CD4-positive, alpha-beta T cell (primary cell): ENCODE data around the gene ZNF641. TPM values are rescaled to one million over a fixed set of nuclear protein-coding genes. Genes with fewer than 3 reads are reported as not detected.

Experiments used
- ATAC-seq: fragments of 200-7000 bp; cut with Tn5 transposase; one replicate; pipeline ENCODE4 v1.10.0; 2022; ENCODE audit warnings: mild to moderate bottlenecking; ENCODE audit not compliant: poor library complexity
- CTCF ChIA-PET: fragments of 350-600 bp; sonication (Branson Sonifier 250); formaldehyde crosslinking; loops from one replicate; lab custom pipeline; 2021; ENCODE audit warnings: antibody characterized with exemption, inconsistent platforms; lab: Charles Lee
- POLR2A ChIA-PET: fragments of 350-600 bp; sonication (Branson Sonifier 250); formaldehyde crosslinking; loops from one replicate; lab custom pipeline; 2021; ENCODE audit warnings: antibody characterized with exemption, inconsistent platforms; lab: Charles Lee
- DNase-seq, 14 experiments: peaks; one replicate each; pipeline ENCODE4 v3.0.0-alpha.2; 2013 to 2020; ENCODE audit warnings: mixed read lengths in 2 of 14
- H3K27ac ChIP-seq, 2 donors: one replicate each; pipeline versions ENCODE4 v1.5.1 to v1.7.0; 2013; ENCODE audit warnings: low read length in 2 of 2, low read depth in 1 of 2, mild to moderate bottlenecking in 1 of 2
- H3K27me3 ChIP-seq, 2 experiments: 1 replicate in 1 of 2; 2 replicates in 1 of 2; pipeline versions ENCODE4 v1.6.1 to v1.7.0; 2013; ENCODE audit warnings: low read length in 2 of 2, control low read depth in 1 of 2, mild to moderate bottlenecking in 1 of 2, moderate library complexity in 1 of 2; ENCODE audit not compliant: insufficient read depth in 2 of 2, control insufficient read depth in 1 of 2
- H3K36me3 ChIP-seq: one replicate; pipeline ENCODE4 v1.6.1; 2013; ENCODE audit warnings: low read length, control low read depth; ENCODE audit not compliant: insufficient read depth
- H3K4me1 ChIP-seq: one replicate; pipeline ENCODE4 v1.6.1; 2013; ENCODE audit warnings: low read length, control low read depth; ENCODE audit not compliant: insufficient read depth
- H3K4me3 ChIP-seq: one replicate; pipeline ENCODE4 v1.5.1; 2013; ENCODE audit warnings: mild to moderate bottlenecking, low read length, moderate library complexity
- H3K9me3 ChIP-seq, 2 experiments: 1 replicate in 1 of 2; 2 replicates in 1 of 2; pipeline versions ENCODE4 v1.6.1 to v1.7.0; 2013; ENCODE audit warnings: low read length in 2 of 2, mild to moderate bottlenecking in 2 of 2, control low read depth in 1 of 2, moderate library complexity in 1 of 2; ENCODE audit not compliant: control insufficient read depth in 1 of 2, insufficient read depth in 1 of 2
- H3K27ac Mint-ChIP-seq: one replicate; pipeline ENCODE4 v1.8.0; 2020; ENCODE audit warnings: mixed read lengths
- H3K27me3 Mint-ChIP-seq: one replicate; pipeline ENCODE4 v1.8.0; 2021; ENCODE audit warnings: mixed read lengths
- H3K36me3 Mint-ChIP-seq: one replicate; pipeline ENCODE4 v1.8.0; 2021; ENCODE audit warnings: low read depth, mixed read lengths
- H3K4me1 Mint-ChIP-seq: one replicate; pipeline ENCODE4 v1.8.0; 2021; ENCODE audit warnings: low read depth, mixed read lengths
- H3K4me3 Mint-ChIP-seq: one replicate; pipeline ENCODE4 v1.8.0; 2020; ENCODE audit warnings: mild to moderate bottlenecking, mixed read lengths
- H3K9me3 Mint-ChIP-seq: one replicate; pipeline ENCODE4 v1.8.0; 2020; ENCODE audit warnings: mixed read lengths
- CTCF ChIP-seq: fragments of 200-600 bp; IDR thresholded peaks from one replicate; pipeline ENCODE4 v1.8.0; 2022; ENCODE audit warnings: antibody characterized with exemption, mild to moderate bottlenecking
- intact Hi-C, 2 experiments: fragments of 100-400 bp; cut with DNase I in 1 of 2; cut with micrococcal nuclease in 1 of 2; formaldehyde crosslinking; loops; one replicate each; pipeline versions ENCODE4 v1.15.1 to v1.9.0; 2023 to 2025; cut with DNase I, micrococcal nuclease
- total RNA-seq, 174 experiments: library from RNA in 2 of 174; stranded (reverse) in 2 of 174; gene quantifications; one replicate each; pipeline ENCODE4 v1.2.3 and lab custom pipeline; 2021 to 2026

ZNF641 gene
- total RNA-seq, 2 experiments from 2014 or later, result 16.6 to 19.8 TPM

GRCh38 chr12:48366131-48366530, 15.4 kb upstream of the ZNF641 start:
- H3K9me3 ChIP-seq, result no peaks in the 10 kb centered on the region
- intact Hi-C loops, result no loop called here
- ChIA-PET POLR2A (no interaction called here), CTCF (no interaction called here)
- no peak overlapping the region for H3K27ac Mint-ChIP-seq
- peaks cover 3% of the 10 kb centered on the region for H3K9me3 Mint-ChIP-seq
- H3K27me3 ChIP-seq, result no peaks in the 10 kb centered on the region
- no peaks in the 10 kb centered on the region for H3K36me3 ChIP-seq
- H3K4me1 Mint-ChIP-seq, result no peaks in the 10 kb centered on the region
- DNase-seq (no peak), ATAC-seq (no peak)
- H3K4me1 ChIP-seq, result no peaks in the 10 kb centered on the region
- H3K4me3 ChIP-seq, result no peak overlapping the region
- no peaks in the 10 kb centered on the region for H3K36me3 Mint-ChIP-seq
- TF ChIP-seq CTCF, result no peak
- no peak overlapping the region for H3K4me3 Mint-ChIP-seq
- H3K27ac ChIP-seq, result no peak overlapping the region
- H3K27me3 Mint-ChIP-seq, result peaks cover 8% of the 10 kb centered on the region

GRCh38 chr12:48361664-48362339, 11.1 kb upstream of the ZNF641 start:
- ATAC-seq, result no peak
- Mint-ChIP-seq H3K27ac (no peak overlapping the region), H3K4me1 (no peaks in the 10 kb centered on the region), H3K36me3 (no peaks in the 10 kb centered on the region), H3K4me3 (no peak overlapping the region), H3K9me3 (no peaks in the 10 kb centered on the region), H3K27me3 (no peaks in the 10 kb centered on the region)
- no peak for DNase-seq
- no peaks in the 10 kb centered on the region for H3K9me3 ChIP-seq
- no peak overlapping the region for H3K27ac ChIP-seq
- H3K27me3 ChIP-seq, result no peaks in the 10 kb centered on the region
- no peak for TF ChIP-seq CTCF
- H3K4me1 ChIP-seq, result no peaks in the 10 kb centered on the region
- no peak overlapping the region for H3K4me3 ChIP-seq
- POLR2A ChIA-PET, result no interaction called here
- intact Hi-C loops, result no loop called here
- CTCF ChIA-PET, result no interaction called here
- no peaks in the 10 kb centered on the region for H3K36me3 ChIP-seq

- H3K27ac ChIP-seq, result no peak overlapping the region
- intact Hi-C loops, result loop anchor here in 1 of 2 experiments (10.0 kb wide), 3 partner anchors 394 to 1984 kb away; partner anchors contain the start of genes SLC38A2 and TMEM106C
- no peaks in the 10 kb centered on the region for H3K27me3 Mint-ChIP-seq
- no peak overlapping the region for H3K4me3 ChIP-seq
- no peaks in the 10 kb centered on the region for H3K9me3 ChIP-seq
- no peak for TF ChIP-seq CTCF
- ChIA-PET POLR2A (no interaction called here), CTCF (no interaction called here)
- no peaks in the 10 kb centered on the region for H3K36me3 Mint-ChIP-seq
- no peak overlapping the region for H3K4me3 Mint-ChIP-seq
- H3K27ac Mint-ChIP-seq, result no peak overlapping the region
- no peaks in the 10 kb centered on the region for H3K9me3 Mint-ChIP-seq
- ATAC-seq, result no peak
- no peaks in the 10 kb centered on the region for H3K27me3 ChIP-seq
- H3K4me1 Mint-ChIP-seq, result no peaks in the 10 kb centered on the region
- DNase-seq, result no peak
- no peaks in the 10 kb centered on the region for H3K36me3 ChIP-seq
- H3K4me1 ChIP-seq, result no peaks in the 10 kb centered on the region
Measured at GRCh38 chr12:48358937-48359513, 8.3 kb upstream of the ZNF641 start.
